Measurements from ENCODE around the gene MATR3. TPM values are rescaled to one million over a fixed set of nuclear protein-coding genes. Genes with fewer than 3 reads are reported as not detected.

MATR3 gene
- total RNA-seq, 1 experiment from 2014 or later: 267 TPM

DNA sequence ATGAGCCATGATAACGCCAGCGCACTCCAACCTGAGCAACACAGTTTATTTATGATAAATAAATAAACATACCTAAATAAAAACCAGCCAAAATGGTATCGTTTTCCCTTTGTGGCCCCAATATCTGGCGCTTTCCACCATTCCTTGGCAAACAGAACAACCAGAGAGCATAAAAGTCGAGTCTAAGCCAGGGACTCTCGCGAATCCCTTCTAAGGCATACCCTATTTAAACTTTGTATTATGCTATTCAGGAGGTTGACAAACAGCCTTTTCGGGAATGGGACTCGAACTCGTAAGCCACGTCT lies 386 bp upstream of the MATR3 start:
- peak overlapping the region; percentile 99 to 100 (median 99); a peak in 5 of 7 replicates for H3K27ac Mint-ChIP-seq
- Histone ChIP-seq H2BK20ac (ENCODE audit: low read depth, low read length, poor library complexity, severe bottlenecking) (no peak overlapping the region), H4K5ac (ENCODE audit: insufficient read length, low read depth, low read length) (no peak overlapping the region), H3K14ac (ENCODE audit: insufficient read depth, low read length) (peak overlapping the region; percentile 78; the same call in 1 of the 2 replicates), H2AK5ac (ENCODE audit: insufficient read length, low read length) (no peak overlapping the region), H2BK120ac (ENCODE audit: low read depth, low read length, poor library complexity, severe bottlenecking) (peak overlapping the region; percentile 71), H2BK5ac (ENCODE audit: insufficient read length, low read length) (no peak overlapping the region), H3K79me2 (ENCODE audit: insufficient read depth, low read length) (peaks cover 38% of the 10 kb centered on the region), H3T11ph (ENCODE audit: low read length) (no peak overlapping the region), H3K23ac (ENCODE audit: insufficient read length, low read depth, low read length) (no peak overlapping the region), H3K23me2 (ENCODE audit: insufficient read length, low read depth, low read length, poor library complexity, severe bottlenecking) (no peaks in the 10 kb centered on the region), H3K79me1 (ENCODE audit: insufficient read depth, low read depth, low read length, poor library complexity, severe bottlenecking) (no peaks in the 10 kb centered on the region), H3K4me1 (ENCODE audit: insufficient read depth, low read length) (no peaks in the 10 kb centered on the region), H3K27ac (ENCODE audit: insufficient read length, low read depth, low read length) (peak overlapping the region; percentile 79), H2AFZ (ENCODE audit: low read length) (no peak overlapping the region), H3K4ac (ENCODE audit: low read depth, low read length) (no peak overlapping the region; the same call in 1 of the 2 replicates), H2BK15ac (ENCODE audit: low read depth, low read length) (no peak overlapping the region), H4K91ac (ENCODE audit: insufficient read length, low read depth, low read length) (no peak overlapping the region), H2BK12ac (ENCODE audit: insufficient read length, low read depth, low read length) (no peak overlapping the region), H3K27me3 (ENCODE audit: insufficient read depth, low read length) (no peaks in the 10 kb centered on the region), H3K4me2 (ENCODE audit: insufficient read depth, insufficient read length, low read length) (peak overlapping the region; percentile 66), H3K9ac (ENCODE audit: extremely low read depth, insufficient read length, low read length) (peak overlapping the region; percentile 76), H3K56ac (ENCODE audit: insufficient read length, low read depth, low read length) (no peak overlapping the region), H4K20me1 (ENCODE audit: control insufficient read depth, insufficient read depth, insufficient read length) (no peaks in the 10 kb centered on the region), H3K18ac (ENCODE audit: insufficient read length, low read depth, low read length) (peak overlapping the region; percentile 84), H4K8ac (replicated peaks; ENCODE audit: insufficient read length, low read depth, low read length) (peak overlapping the region; percentile 29), H3K9me3 (ENCODE audit: control insufficient read depth, low read depth, low read length) (no peaks in the 10 kb centered on the region)
- DNase-seq: no peak
- H3K9me3 Mint-ChIP-seq: peaks cover 3% of the 10 kb centered on the region in 2 experiments; a peak in 1 of 5 replicates
- TF ChIP-seq, protein P1, sequence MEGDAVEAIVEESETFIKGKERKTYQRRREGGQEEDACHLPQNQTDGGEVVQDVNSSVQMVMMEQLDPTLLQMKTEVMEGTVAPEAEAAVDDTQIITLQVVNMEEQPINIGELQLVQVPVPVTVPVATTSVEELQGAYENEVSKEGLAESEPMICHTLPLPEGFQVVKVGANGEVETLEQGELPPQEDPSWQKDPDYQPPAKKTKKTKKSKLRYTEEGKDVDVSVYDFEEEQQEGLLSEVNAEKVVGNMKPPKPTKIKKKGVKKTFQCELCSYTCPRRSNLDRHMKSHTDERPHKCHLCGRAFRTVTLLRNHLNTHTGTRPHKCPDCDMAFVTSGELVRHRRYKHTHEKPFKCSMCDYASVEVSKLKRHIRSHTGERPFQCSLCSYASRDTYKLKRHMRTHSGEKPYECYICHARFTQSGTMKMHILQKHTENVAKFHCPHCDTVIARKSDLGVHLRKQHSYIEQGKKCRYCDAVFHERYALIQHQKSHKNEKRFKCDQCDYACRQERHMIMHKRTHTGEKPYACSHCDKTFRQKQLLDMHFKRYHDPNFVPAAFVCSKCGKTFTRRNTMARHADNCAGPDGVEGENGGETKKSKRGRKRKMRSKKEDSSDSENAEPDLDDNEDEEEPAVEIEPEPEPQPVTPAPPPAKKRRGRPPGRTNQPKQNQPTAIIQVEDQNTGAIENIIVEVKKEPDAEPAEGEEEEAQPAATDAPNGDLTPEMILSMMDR (conservative IDR thresholded peaks at IDR 0.05): no peak
- WGBS (ENCODE audit: extremely low coverage, insufficient read length, low lambda C conversion rate): no CpG with 5 or more reads among the region's 11 CpGs
- peaks cover 26 to 30% of the 10 kb centered on the region in 2 experiments for H3K4me1 Mint-ChIP-seq
- H3K4me3 Mint-ChIP-seq: peak overlapping the region; percentile 98 to 99
- H3K27me3 Mint-ChIP-seq (ENCODE audit: low read depth): no peaks in the 10 kb centered on the region
- peaks cover 19 to 34% (median 26%) of the 10 kb centered on the region in 3 experiments for H3K36me3 Mint-ChIP-seq (ENCODE audit: insufficient read depth in 1 of 3, low read depth in 3 of 3)

Data from H9 (cell line).